ENCODE measurements around the gene ERC2. TPM values are rescaled to one million over a fixed set of nuclear protein-coding genes. Genes with fewer than 3 reads are reported as not detected.

The ERC2 gene
- total and polyA plus RNA-seq, 2 of the 8 experiments (the other 6 are each of a cell fraction or from before 2014, with no cell fraction given) = 16.4 to 22.8 TPM

- TF ChIP-seq MAX (IDR thresholded peaks at IDR 0.05) (peak; percentile 60; the same call in 1 of the 2 replicates), BRCA1 (IDR thresholded peaks at IDR 0.05; ENCODE audit: low read depth, low read length) (no peak), SRF (IDR thresholded peaks at IDR 0.05; ENCODE audit: low read depth, low read length) (no peak)
These were observed 913.4 kb downstream of the ERC2 start (continued) for GRCh38 chr3:55554634-55555425.

Data from H1 (cell line).